GM23248 (cell line): ENCODE measurements around the gene IFI27L1.

Experiments used
- EZH2 ChIP-seq: fragments of 200-600 bp; sonication (generic); IDR thresholded peaks from 2 replicates; pipeline ENCODE4 v1.6.1; 2018; ENCODE audit warnings: antibody characterized with exemption, mild to moderate bottlenecking; ENCODE audit not compliant: insufficient read depth, poor library complexity, severe bottlenecking
- EZH2phosphoT487 ChIP-seq: fragments of 200-600 bp; sonication (generic); IDR thresholded peaks from 2 replicates; pipeline ENCODE4 v1.6.1; 2018; ENCODE audit warnings: antibody characterized with exemption, moderate library complexity, mild to moderate bottlenecking, low read depth; ENCODE audit not compliant: insufficient read depth

- TF ChIP-seq EZH2 (no peak), EZH2phosphoT487 (no peak)
Observed at GRCh38 chr14:94115631-94116030, 34.5 kb downstream of the IFI27L1 start.
